HEK293 (cell line): Measurements from ENCODE around the gene CNKSR3.

ENCODE experiments used
- CTCF ChIA-PET: fragments of 350-600 bp; formaldehyde crosslinking; extraction: SDS; loops from one replicate; lab custom pipeline; 2021; ENCODE audit warnings: antibody characterized with exemption; lab: Yijun Ruan, JAX
- POLR2A ChIA-PET: fragments of 300-600 bp; formaldehyde crosslinking; extraction: SDS; loops from one replicate; lab custom pipeline; 2020; ENCODE audit warnings: antibody characterized with exemption, inconsistent platforms; lab: Yijun Ruan, JAX
- H3K27ac ChIP-seq: fragments of 200-500 bp; sonication (Bioruptor generic); 2 replicates; pipeline ENCODE4 v1.5.1; 2014; ENCODE audit warnings: low read depth, low read length, control low read depth, inconsistent platforms; ENCODE audit errors: extremely low read depth
- H3K36me3 ChIP-seq, 2 experiments: fragments of 200-500 bp in 1 of 2; sonication (Bioruptor generic) in 1 of 2; 1 replicate in 1 of 2; 2 replicates in 1 of 2; pipeline ENCODE4 v1.5.1; 2014 to 2017; ENCODE audit warnings: inconsistent platforms in 2 of 2, low read length in 2 of 2; ENCODE audit not compliant: control insufficient read depth in 2 of 2, insufficient read depth in 1 of 2
- H3K4me1 ChIP-seq: fragments of 200-500 bp; sonication (Bioruptor generic); 2 replicates; pipeline ENCODE4 v1.5.1; 2014; ENCODE audit warnings: mild to moderate bottlenecking, low read length, inconsistent platforms; ENCODE audit not compliant: control insufficient read depth, insufficient read depth
- H3K4me3 ChIP-seq: 2 replicates; pipeline ENCODE4 v1.5.1; 2011; ENCODE audit warnings: low read depth, mild to moderate bottlenecking, control low read depth, low read length, moderate library complexity
- H3K9me3 ChIP-seq: fragments of 200-500 bp; sonication (Bioruptor generic); 2 replicates; pipeline ENCODE4 v1.5.1; 2014; ENCODE audit warnings: low read depth, low read length, inconsistent platforms; ENCODE audit not compliant: control insufficient read depth, insufficient read depth
- BCL11A ChIP-seq: fragments of 450-650 bp; formaldehyde crosslinking; IDR thresholded peaks from 2 replicates; pipeline ENCODE4 v1.5.1; 2016; ENCODE audit warnings: low read depth, missing biosample characterization, missing genetic modification characterization
- BCL11B ChIP-seq: fragments of 450-650 bp; formaldehyde crosslinking; IDR thresholded peaks from 2 replicates; pipeline ENCODE4 v1.5.1; 2016; ENCODE audit warnings: low read depth, missing biosample characterization, missing genetic modification characterization
- GLI2 ChIP-seq: fragments of 450-650 bp; formaldehyde crosslinking; IDR thresholded peaks from 2 replicates; pipeline ENCODE4; 2017; ENCODE audit warnings: missing biosample characterization, missing genetic modification characterization, low read depth, borderline replicate concordance
- GLIS2 ChIP-seq: fragments of 450-650 bp; formaldehyde crosslinking; IDR thresholded peaks from 2 replicates; pipeline ENCODE4 v1.5.1; 2016; ENCODE audit warnings: missing biosample characterization, missing genetic modification characterization
- HOXD13 ChIP-seq: sonication (generic); formaldehyde crosslinking; IDR thresholded peaks from 2 replicates; pipeline ENCODE4 v1.8.0; 2022; ENCODE audit warnings: missing genetic modification reagents, borderline replicate concordance
- KLF16 ChIP-seq: fragments of 450-650 bp; formaldehyde crosslinking; IDR thresholded peaks from 2 replicates; pipeline ENCODE4 v1.5.1; 2017; ENCODE audit warnings: missing biosample characterization, missing genetic modification characterization
- KLF7 ChIP-seq: fragments of 450-650 bp; formaldehyde crosslinking; IDR thresholded peaks from 2 replicates; pipeline ENCODE4 v1.5.1; 2016; ENCODE audit warnings: missing biosample characterization, missing genetic modification characterization, borderline replicate concordance
- KLF8 ChIP-seq: fragments of 450-650 bp; formaldehyde crosslinking; IDR thresholded peaks from 2 replicates; pipeline ENCODE4 v1.5.1; 2016; ENCODE audit warnings: missing biosample characterization, missing genetic modification characterization
- OSR2 ChIP-seq: fragments of 450-650 bp; formaldehyde crosslinking; IDR thresholded peaks from 2 replicates; pipeline ENCODE4 v1.5.1; 2016; ENCODE audit warnings: missing biosample characterization, missing genetic modification characterization
- SP3 ChIP-seq: fragments of 450-650 bp; formaldehyde crosslinking; IDR thresholded peaks from 2 replicates; pipeline ENCODE4 v1.5.1; 2016; ENCODE audit warnings: missing biosample characterization, missing genetic modification characterization
- ZBTB20 ChIP-seq: fragments of 450-650 bp; formaldehyde crosslinking; IDR thresholded peaks from 2 replicates; pipeline ENCODE4 v1.5.1; 2016; ENCODE audit warnings: missing biosample characterization, missing genetic modification characterization
- ZNF169 ChIP-seq: fragments of 450-650 bp; formaldehyde crosslinking; IDR thresholded peaks from 2 replicates; pipeline ENCODE4 v1.5.1; 2016; ENCODE audit warnings: missing biosample characterization, missing genetic modification characterization
- ZNF221 ChIP-seq: fragments of 450-650 bp; formaldehyde crosslinking; IDR thresholded peaks from 2 replicates; pipeline ENCODE4 v1.5.1; 2017; ENCODE audit warnings: missing biosample characterization, missing genetic modification characterization, borderline replicate concordance
- ZNF350 ChIP-seq: fragments of 450-650 bp; formaldehyde crosslinking; IDR thresholded peaks from 2 replicates; pipeline ENCODE4 v1.5.0; 2017; ENCODE audit warnings: missing biosample characterization, mild to moderate bottlenecking, missing genetic modification characterization
- ZNF366 ChIP-seq: fragments of 450-650 bp; formaldehyde crosslinking; conservative IDR thresholded peaks from 2 replicates; pipeline ENCODE4 v1.5.1; 2016; ENCODE audit warnings: missing biosample characterization, missing genetic modification characterization
- ZNF544 ChIP-seq: fragments of 450-650 bp; formaldehyde crosslinking; IDR thresholded peaks from 2 replicates; pipeline ENCODE4 v1.5.0; 2017; ENCODE audit warnings: missing biosample characterization, missing genetic modification characterization
- ZNF585B ChIP-seq: fragments of 450-650 bp; formaldehyde crosslinking; IDR thresholded peaks from 2 replicates; pipeline ENCODE4 v1.5.1; 2016; ENCODE audit warnings: missing biosample characterization, missing genetic modification characterization
- ZNF654 ChIP-seq: fragments of 450-650 bp; formaldehyde crosslinking; IDR thresholded peaks from 2 replicates; pipeline ENCODE4 v1.5.1; 2016; ENCODE audit warnings: low read depth, missing biosample characterization, missing genetic modification characterization
- TF ChIP-seq, protein P1 (sequence below): fragments of 450-650 bp; formaldehyde crosslinking; IDR thresholded peaks from 2 replicates; pipeline ENCODE4 v1.5.1; 2016; ENCODE audit warnings: missing biosample characterization, missing genetic modification characterization
- TF ChIP-seq, protein P2 (sequence below): fragments of 450-650 bp; formaldehyde crosslinking; IDR thresholded peaks from 2 replicates; pipeline ENCODE4 v1.5.1; 2016; ENCODE audit warnings: missing biosample characterization, missing genetic modification characterization

The CNKSR3 gene

DNA sequence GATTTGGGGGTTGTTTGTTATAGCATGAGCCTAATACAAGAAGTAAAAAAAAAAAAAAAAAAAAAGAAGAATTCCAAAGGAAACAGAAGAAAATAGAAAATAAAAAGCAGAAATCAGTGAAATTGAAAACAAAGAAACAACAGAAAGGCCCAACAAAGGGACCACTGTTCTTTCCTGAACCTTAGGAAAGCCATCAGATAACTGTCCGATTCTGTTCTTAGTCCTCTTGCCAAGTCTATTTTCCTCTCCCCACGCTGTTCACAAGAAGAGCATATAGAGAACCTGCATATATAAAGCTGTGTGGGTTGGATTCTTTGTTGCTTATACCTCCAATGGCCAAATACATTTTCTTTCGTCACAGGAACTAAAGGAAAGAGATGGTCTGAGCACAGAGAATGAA, 115.9 kb downstream of the CNKSR3 start:
- Histone ChIP-seq H3K4me3 (no peak overlapping the region), H3K36me3 (no peaks in the 10 kb centered on the region), H3K27ac (no peak overlapping the region), H3K4me1 (no peaks in the 10 kb centered on the region), H3K9me3 (no peaks in the 10 kb centered on the region)
- CTCF ChIA-PET, result no interaction called here
- POLR2A ChIA-PET, result interaction anchor here (0.7 kb wide), 1 partner anchor 325 kb away, joined by 12 read pairs; no protein-coding TSS in a partner anchor
- TF ChIP-seq KLF16, result no peak
- no peak for TF ChIP-seq OSR2 (tag by site-specific recombination)
- TF ChIP-seq, protein P1, sequence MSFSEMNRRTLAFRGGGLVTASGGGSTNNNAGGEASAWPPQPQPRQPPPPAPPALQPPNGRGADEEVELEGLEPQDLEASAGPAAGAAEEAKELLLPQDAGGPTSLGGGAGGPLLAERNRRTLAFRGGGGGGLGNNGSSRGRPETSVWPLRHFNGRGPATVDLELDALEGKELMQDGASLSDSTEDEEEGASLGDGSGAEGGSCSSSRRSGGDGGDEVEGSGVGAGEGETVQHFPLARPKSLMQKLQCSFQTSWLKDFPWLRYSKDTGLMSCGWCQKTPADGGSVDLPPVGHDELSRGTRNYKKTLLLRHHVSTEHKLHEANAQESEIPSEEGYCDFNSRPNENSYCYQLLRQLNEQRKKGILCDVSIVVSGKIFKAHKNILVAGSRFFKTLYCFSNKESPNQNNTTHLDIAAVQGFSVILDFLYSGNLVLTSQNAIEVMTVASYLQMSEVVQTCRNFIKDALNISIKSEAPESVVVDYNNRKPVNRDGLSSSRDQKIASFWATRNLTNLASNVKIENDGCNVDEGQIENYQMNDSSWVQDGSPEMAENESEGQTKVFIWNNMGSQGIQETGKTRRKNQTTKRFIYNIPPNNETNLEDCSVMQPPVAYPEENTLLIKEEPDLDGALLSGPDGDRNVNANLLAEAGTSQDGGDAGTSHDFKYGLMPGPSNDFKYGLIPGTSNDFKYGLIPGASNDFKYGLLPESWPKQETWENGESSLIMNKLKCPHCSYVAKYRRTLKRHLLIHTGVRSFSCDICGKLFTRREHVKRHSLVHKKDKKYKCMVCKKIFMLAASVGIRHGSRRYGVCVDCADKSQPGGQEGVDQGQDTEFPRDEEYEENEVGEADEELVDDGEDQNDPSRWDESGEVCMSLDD (tag by site-specific recombination), result no peak

DNA sequence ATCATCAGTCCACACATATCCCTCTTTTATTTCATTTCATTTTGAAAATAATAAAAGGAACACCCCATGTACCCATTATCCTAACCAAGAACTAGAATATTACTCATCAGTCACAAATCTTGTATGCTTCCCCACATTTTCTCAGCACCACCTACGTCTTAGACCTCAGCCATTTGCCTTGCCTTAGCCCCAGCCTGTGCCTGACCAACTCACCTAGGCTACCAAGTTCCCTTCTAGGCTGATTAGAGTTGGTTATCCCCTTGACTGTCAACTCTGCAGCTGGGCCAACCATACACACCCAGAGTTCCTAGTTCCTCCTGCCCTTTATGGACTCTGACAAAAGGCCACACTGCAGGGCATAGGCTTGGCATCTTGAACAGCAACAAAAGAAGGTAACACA, 120.5 kb downstream of the CNKSR3 start:
- ChIA-PET POLR2A (no interaction called here), CTCF (interaction anchor here (2.0 kb wide), 1 partner anchor 12 kb away, joined by 6 read pairs; no protein-coding TSS in a partner anchor)
- TF ChIP-seq SP3 (tag by site-specific recombination) (no peak), ZNF350 (no peak), ZBTB20 (tag by site-specific recombination) (no peak), HOXD13 (CRISPR knock-in tag) (no peak), KLF8 (tag by site-specific recombination) (no peak), BCL11B (tag by site-specific recombination) (no peak), ZNF221 (tag by site-specific recombination) (no peak), ZNF544 (tag by site-specific recombination) (no peak)
- peaks cover 5% of the 10 kb centered on the region; the same call in 1 of the 2 replicates for H3K4me1 ChIP-seq
- no peaks in the 10 kb centered on the region for H3K9me3 ChIP-seq
- H3K4me3 ChIP-seq, result no peak overlapping the region
- H3K36me3 ChIP-seq, result no peaks in the 10 kb centered on the region
- H3K27ac ChIP-seq, result no peak overlapping the region

DNA sequence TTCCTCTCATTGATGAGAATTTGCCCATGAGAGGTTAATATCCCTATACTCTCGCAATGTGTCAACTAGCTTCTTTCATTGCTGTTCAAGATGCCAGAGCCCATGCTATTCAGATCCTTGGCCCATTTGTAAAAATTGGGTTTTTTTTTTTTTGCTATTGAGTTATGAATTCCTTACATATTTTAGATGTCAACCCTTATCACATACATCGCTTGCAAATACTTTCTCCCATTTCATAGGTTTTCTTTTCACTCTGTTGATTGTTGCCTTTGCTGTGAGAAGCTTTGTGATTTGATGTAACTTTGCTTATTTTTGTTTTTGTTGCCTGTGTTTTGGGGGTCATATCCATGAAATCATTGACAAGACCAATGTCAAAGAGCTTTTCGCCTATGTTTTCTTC, 121.7 kb downstream of the CNKSR3 start:
- CTCF ChIA-PET, result interaction anchor here (0.8 to 1.1 kb wide), 2 partner anchors 18 to 112 kb away, joined by 5 read pairs; no protein-coding TSS in a partner anchor

More for the DNA sequence above, 121.7 kb downstream of the CNKSR3 start:
- Histone ChIP-seq H3K36me3 (no peaks in the 10 kb centered on the region), H3K4me1 (peaks cover 5% of the 10 kb centered on the region; the same call in 1 of the 2 replicates), H3K27ac (no peak overlapping the region), H3K9me3 (no peaks in the 10 kb centered on the region), H3K4me3 (no peak overlapping the region)
- TF ChIP-seq ZNF654 (tag by site-specific recombination), result no peak
- TF ChIP-seq ZNF585B (tag by site-specific recombination), result no peak
- TF ChIP-seq, protein P2, sequence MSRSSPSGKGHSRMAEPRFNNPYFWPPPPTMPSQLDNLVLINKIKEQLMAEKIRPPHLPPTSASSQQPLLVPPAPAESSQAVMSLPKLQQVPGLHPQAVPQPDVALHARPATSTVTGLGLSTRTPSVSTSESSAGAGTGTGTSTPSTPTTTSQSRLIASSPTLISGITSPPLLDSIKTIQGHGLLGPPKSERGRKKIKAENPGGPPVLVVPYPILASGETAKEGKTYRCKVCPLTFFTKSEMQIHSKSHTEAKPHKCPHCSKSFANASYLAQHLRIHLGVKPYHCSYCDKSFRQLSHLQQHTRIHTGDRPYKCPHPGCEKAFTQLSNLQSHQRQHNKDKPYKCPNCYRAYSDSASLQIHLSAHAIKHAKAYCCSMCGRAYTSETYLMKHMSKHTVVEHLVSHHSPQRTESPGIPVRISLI (tag by site-specific recombination), result no peak
- no peak for TF ChIP-seq ZNF366
- no peak for TF ChIP-seq KLF8 (tag by site-specific recombination)
- TF ChIP-seq ZNF169 (tag by site-specific recombination), result no peak
- TF ChIP-seq GLI2 (tag by site-specific recombination), result no peak
- no peak for TF ChIP-seq KLF7 (tag by site-specific recombination)
- TF ChIP-seq GLIS2 (tag by site-specific recombination), result no peak
- TF ChIP-seq BCL11A (tag by site-specific recombination), result no peak
- POLR2A ChIA-PET, result no interaction called here
